Esophagus muscularis mucosa (tissue), 4 donors: Measurements from ENCODE around the gene PRDX1. TPM values are rescaled to one million over a fixed set of nuclear protein-coding genes. Genes with fewer than 3 reads are reported as not detected.
"Not testable (repeated sequence)": the region's sequence is repeated elsewhere in the genome, so short reads cannot be mapped to it uniquely, and the experiment has no call there.

Experiments used
- DNase-seq: peaks from one replicate; pipeline ENCODE4 v3.0.0-alpha.2; 2017; ENCODE audit errors: extremely low spot score
- H3K27ac ChIP-seq, 4 donors: fragments of 200-600 bp; sonication (generic); replicated peaks in 1 of 4; 1 replicate in 3 of 4; 2 replicates in 1 of 4; pipeline ENCODE4 v1.5.1; 2016 to 2019; ENCODE audit warnings: mild to moderate bottlenecking in 1 of 4
- H3K27me3 ChIP-seq, 4 donors: fragments of 200-600 bp; sonication (generic); one replicate each; pipeline versions ENCODE4 v1.5.1 to v1.6.0; 2016 to 2019
- H3K36me3 ChIP-seq, 4 donors: fragments of 200-600 bp; sonication (generic); one replicate each; pipeline ENCODE4 v1.5.1; 2016 to 2019
- H3K4me1 ChIP-seq, 4 donors: fragments of 200-600 bp; sonication (generic); one replicate each; pipeline ENCODE4 v1.5.1; 2016 to 2019
- H3K4me3 ChIP-seq, 4 donors: fragments of 200-600 bp; sonication (generic); 1 replicate in 2 of 4; 2 replicates in 2 of 4; pipeline ENCODE4 v1.5.1; 2016 to 2019; ENCODE audit warnings: mild to moderate bottlenecking in 4 of 4, moderate library complexity in 1 of 4
- H3K9me3 ChIP-seq, 4 donors: fragments of 200-600 bp; sonication (generic); 1 replicate in 3 of 4; 2 replicates in 1 of 4; pipeline ENCODE4 v1.5.1; 2016 to 2019
- EP300 ChIP-seq: sonication (generic); formaldehyde crosslinking; IDR thresholded peaks from one replicate; pipeline ENCODE4 v1.6.1; 2017; ENCODE audit warnings: antibody characterized with exemption
- POLR2A ChIP-seq: fragments of 450-650 bp; IDR thresholded peaks from one replicate; pipeline ENCODE4 v1.6.1; 2017; ENCODE audit warnings: antibody characterized with exemption, moderate library complexity, mild to moderate bottlenecking, low read depth
- POLR2AphosphoS5 ChIP-seq, 2 donors: sonication (generic); formaldehyde crosslinking; IDR thresholded peaks; one replicate each; pipeline ENCODE4 v1.6.1; 2017; ENCODE audit warnings: antibody characterized with exemption in 2 of 2
- WGBS: methylation state at CpG from one replicate; pipeline ENCODE4 v1.1.5; 2018; 5-methylcytosine and 5-hydroxymethylcytosine counted together
- intact Hi-C: fragments of 100-400 bp; cut with DNase I; formaldehyde crosslinking; loops from one replicate; pipeline ENCODE4 v1.15.1; 2023
- total RNA-seq, 4 donors: library from RNA; depleted of rRNA; stranded (reverse); fragments of >200 nt; gene quantifications; one replicate each; pipeline versions ENCODE4 v1.1.0 to v1.2.1, GENCODE V29; 2016
- TF ChIP-seq, protein P1 (sequence below), 3 experiments: fragments of 200-600 bp in 2 of 3; fragments of 450-650 bp in 1 of 3; sonication (generic) in 2 of 3; IDR thresholded peaks; one replicate each; pipeline ENCODE4 v1.5.1; 2017 to 2019; ENCODE audit warnings: antibody characterized with exemption in 3 of 3, mild to moderate bottlenecking in 2 of 3, moderate library complexity in 1 of 3

PRDX1 gene
- total RNA-seq, 4 donors from 2014 or later, result 244 to 349 (median 321) TPM

DNA sequence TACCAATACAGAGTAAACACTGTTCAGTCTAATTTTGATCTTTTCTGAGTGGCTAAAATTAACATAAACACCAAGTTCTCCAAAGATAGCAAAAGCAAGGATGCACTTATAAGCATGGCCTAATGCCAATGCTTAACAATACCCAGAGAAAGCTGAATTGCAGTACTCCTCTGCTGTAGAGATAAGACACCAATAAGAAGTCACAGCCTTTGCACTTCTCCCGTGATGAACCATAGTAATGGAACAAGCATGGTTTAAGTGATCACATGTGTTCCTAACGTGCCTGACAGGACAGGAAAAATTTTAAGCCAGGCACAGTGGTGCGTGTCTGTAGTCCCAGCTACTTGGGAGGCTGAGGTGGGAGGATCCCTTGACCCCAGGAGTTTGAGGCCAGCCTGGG, 5.6 kb downstream of the PRDX1 start:
- intact Hi-C loops, result no loop called here

DNA sequence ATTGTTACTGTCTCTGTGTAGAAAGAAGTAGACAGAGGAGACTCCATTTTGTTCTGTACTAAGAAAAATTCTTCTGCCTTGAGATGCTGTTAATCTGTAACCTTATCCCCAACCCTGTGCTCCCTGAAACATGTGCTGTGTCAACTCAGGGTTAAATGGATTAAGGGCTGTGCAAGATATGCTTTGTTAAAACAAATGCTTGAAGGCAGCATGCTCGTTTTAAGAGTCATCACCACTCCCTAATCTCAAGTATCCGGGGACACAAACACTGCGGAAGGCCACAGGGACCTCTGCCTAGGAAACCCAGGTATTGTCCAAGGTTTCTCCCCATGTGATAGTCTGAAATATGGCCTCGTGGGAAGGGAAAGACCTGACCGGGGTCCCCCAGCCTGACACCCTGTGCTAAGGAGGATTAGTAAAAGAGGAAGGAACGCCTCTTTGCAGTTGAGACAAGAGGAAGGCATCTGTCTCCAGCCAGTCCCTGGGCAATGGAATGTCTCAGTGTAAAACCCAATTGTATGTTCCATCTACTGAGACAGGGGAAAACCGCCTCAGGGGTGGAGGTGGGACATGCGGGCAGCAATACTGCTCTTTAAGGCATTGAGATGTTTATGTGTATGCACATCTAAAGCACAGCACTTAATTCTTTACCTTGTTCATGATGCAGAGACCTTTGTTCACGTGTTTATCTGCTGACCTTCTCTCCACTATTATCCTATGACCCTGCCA, 8.0 kb downstream of the PRDX1 start:
- H3K4me3 ChIP-seq, H3K9me3 ChIP-seq, H3K27me3 ChIP-seq, DNase-seq, H3K27ac ChIP-seq: not testable (repeated sequence)
- intact Hi-C loops, result loop anchor here (5.0 kb wide), 1 partner anchor 54 kb away; no protein-coding TSS in a partner anchor
- H3K36me3 ChIP-seq, result peaks cover 78 to 98% (median 91%) of the 10 kb centered on the region in 4 donors
- WGBS, result 86% methylated on average over 6 of the region's 9 CpGs
- peaks cover 8 to 31% (median 27%) of the 10 kb centered on the region in 4 donors for H3K4me1 ChIP-seq

More for the DNA sequence above, 5.6 kb downstream of the PRDX1 start:
- peaks cover 14 to 43% (median 38%) of the 10 kb centered on the region in 4 donors for H3K4me1 ChIP-seq
- WGBS, result 36% methylated on average over 3 of the region's 3 CpGs
- H3K27ac ChIP-seq, result peak overlapping the region in 1 of 4 donors; percentile 23
- H3K4me3 ChIP-seq, result no peak overlapping the region
- H3K27me3 ChIP-seq, result no peaks in the 10 kb centered on the region
- H3K9me3 ChIP-seq, result no peaks in the 10 kb centered on the region
- TF ChIP-seq EP300, result no peak
- no peak for TF ChIP-seq POLR2AphosphoS5 (IDR thresholded peaks at IDR 0.05)
- no peak for TF ChIP-seq POLR2A
- TF ChIP-seq, protein P1, sequence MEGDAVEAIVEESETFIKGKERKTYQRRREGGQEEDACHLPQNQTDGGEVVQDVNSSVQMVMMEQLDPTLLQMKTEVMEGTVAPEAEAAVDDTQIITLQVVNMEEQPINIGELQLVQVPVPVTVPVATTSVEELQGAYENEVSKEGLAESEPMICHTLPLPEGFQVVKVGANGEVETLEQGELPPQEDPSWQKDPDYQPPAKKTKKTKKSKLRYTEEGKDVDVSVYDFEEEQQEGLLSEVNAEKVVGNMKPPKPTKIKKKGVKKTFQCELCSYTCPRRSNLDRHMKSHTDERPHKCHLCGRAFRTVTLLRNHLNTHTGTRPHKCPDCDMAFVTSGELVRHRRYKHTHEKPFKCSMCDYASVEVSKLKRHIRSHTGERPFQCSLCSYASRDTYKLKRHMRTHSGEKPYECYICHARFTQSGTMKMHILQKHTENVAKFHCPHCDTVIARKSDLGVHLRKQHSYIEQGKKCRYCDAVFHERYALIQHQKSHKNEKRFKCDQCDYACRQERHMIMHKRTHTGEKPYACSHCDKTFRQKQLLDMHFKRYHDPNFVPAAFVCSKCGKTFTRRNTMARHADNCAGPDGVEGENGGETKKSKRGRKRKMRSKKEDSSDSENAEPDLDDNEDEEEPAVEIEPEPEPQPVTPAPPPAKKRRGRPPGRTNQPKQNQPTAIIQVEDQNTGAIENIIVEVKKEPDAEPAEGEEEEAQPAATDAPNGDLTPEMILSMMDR (IDR thresholded peaks at IDR 0.05), result no peak
- peaks cover 64 to 81% (median 72%) of the 10 kb centered on the region in 4 donors for H3K36me3 ChIP-seq
- no peak for DNase-seq

DNA sequence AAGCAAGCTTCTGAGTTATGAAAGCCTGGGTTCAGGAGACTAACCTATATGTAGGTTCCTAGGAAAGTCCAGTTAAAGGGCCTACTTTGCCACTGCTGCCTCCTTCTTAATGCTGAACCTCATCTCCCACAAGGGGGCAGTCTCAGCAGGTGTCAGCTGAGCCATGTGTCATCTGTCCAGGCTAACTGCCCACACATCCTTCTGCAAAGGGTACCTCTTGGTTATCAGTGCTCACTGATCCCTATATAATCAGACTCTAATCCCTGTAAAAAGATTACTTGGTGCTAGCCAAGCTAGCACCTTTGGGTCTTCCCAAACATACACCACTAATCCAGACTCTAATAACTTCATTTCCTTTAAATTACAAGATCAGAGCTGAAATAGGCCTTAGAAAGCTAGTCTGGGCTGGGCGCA, 9.0 kb downstream of the PRDX1 start:
- H3K27ac ChIP-seq, result no peak overlapping the region
- no peak overlapping the region for H3K4me3 ChIP-seq
- DNase-seq, result no peak
- H3K9me3 ChIP-seq, result no peaks in the 10 kb centered on the region
- H3K27me3 ChIP-seq, result no peaks in the 10 kb centered on the region
- H3K4me1 ChIP-seq, result peaks cover 10 to 35% (median 33%) of the 10 kb centered on the region in 4 donors
- no peak for TF ChIP-seq EP300
- no peak for TF ChIP-seq POLR2A
- TF ChIP-seq, protein P1 (IDR thresholded peaks at IDR 0.05), result peak; percentile 47 to 70 (median 64)
- TF ChIP-seq POLR2AphosphoS5 (IDR thresholded peaks at IDR 0.05), result peak in 1 of 2 donors; percentile 37
- 100% methylated on average over 1 of the region's 1 CpG for WGBS
- intact Hi-C loops, result loop anchor here (5.0 kb wide), 1 partner anchor 55 kb away; no protein-coding TSS in a partner anchor
- peaks cover 72 to 95% (median 87%) of the 10 kb centered on the region in 4 donors for H3K36me3 ChIP-seq

DNA sequence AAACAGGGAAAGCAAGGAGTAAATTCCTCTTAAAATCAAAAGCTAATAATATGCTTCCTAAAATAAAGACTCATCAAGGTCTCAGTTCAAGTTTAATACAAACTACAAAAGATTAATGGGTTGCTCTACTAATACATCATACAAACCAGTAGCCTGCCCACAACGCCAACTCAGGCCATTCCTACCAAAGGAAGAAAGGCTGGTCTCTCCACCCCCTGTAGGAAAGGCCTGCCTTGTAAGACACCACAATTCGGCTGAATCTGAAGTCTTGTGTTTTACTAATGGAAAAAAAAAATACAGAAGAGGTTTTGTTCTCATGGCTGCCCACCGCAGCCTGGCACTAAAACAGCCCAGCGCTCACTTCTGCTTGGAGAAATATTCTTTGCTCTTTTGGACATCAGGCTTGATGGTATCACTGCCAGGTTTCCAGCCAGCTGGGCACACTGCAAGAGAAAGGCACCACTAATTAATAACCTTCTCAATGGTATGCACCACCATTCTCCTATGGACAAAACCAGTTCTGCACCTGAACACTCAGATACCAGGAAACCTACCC, 10.6 kb downstream of the PRDX1 start:
- no peak for TF ChIP-seq POLR2AphosphoS5 (IDR thresholded peaks at IDR 0.05)
- no peak for TF ChIP-seq EP300
- TF ChIP-seq, protein P1 (IDR thresholded peaks at IDR 0.05), result no peak
- no peak overlapping the region for H3K4me3 ChIP-seq
- H3K27me3 ChIP-seq, result no peaks in the 10 kb centered on the region
- no peaks in the 10 kb centered on the region for H3K9me3 ChIP-seq
- intact Hi-C loops, result loop anchor here (5.0 kb wide), 1 partner anchor 56 kb away; no protein-coding TSS in a partner anchor
- no peak for DNase-seq
- peaks cover 56 to 80% (median 72%) of the 10 kb centered on the region in 4 donors for H3K36me3 ChIP-seq
- H3K27ac ChIP-seq, result no peak overlapping the region
- peaks cover 10 to 21% (median 19%) of the 10 kb centered on the region in 4 donors for H3K4me1 ChIP-seq
- 64% methylated on average over 4 of the region's 4 CpGs for WGBS
